HCT116 (cell line): ENCODE data around the gene PFKFB2. TPM values are rescaled to one million over a fixed set of nuclear protein-coding genes. Genes with fewer than 3 reads are reported as not detected.

Source experiments
- ATAC-seq: fragments of 200-7000 bp; cut with Tn5 transposase; 2 replicates; pipeline ENCODE4 v1.9.1; 2020; ENCODE audit warnings: mild to moderate bottlenecking, moderate library complexity
- BruUV-seq: library from RNA; stranded (reverse); fragments of 400-500 nt; replicated peaks from 2 replicates; lab custom pipeline; 2021; lab: Mats Ljungman, UMichigan
- CTCF ChIA-PET: fragments of 300-600 bp; sonication (Branson Sonifier 250); formaldehyde crosslinking; loops from one replicate; lab custom pipeline; 2021; ENCODE audit warnings: antibody characterized with exemption; lab: Charles Lee
- POLR2A ChIA-PET: fragments of 300-600, 350-600 bp; sonication (Branson Sonifier 250); formaldehyde crosslinking; loops from one replicate; lab custom pipeline; 2021; ENCODE audit warnings: antibody characterized with exemption; lab: Charles Lee
- RAD21 ChIA-PET, 2 experiments: fragments of 300-600 bp; sonication (Branson Sonifier 250); formaldehyde crosslinking; loops; one replicate each; lab custom pipeline; 2023; ENCODE audit warnings: low total read pairs in 2 of 2; ENCODE audit not compliant: uncharacterized antibody in 2 of 2, unreplicated experiment in 2 of 2, low non-redundant PET in 1 of 2; lab: Charles Lee
- DNase-seq: peaks from one replicate; pipeline ENCODE4 v3.0.0-alpha.2; 2010; ENCODE audit warnings: low read depth, low spot score
- H2AFZ ChIP-seq: fragments of 200-600 bp; shearing (Covaris generic), sonication (generic); 2 replicates; pipeline ENCODE4 v1.6.1; 2017; ENCODE audit warnings: low read depth, mixed run types, mixed read lengths, antibody characterized with exemption, low read length; ENCODE audit not compliant: poor library complexity, severe bottlenecking
- H3K27ac ChIP-seq: 2 replicates; pipeline ENCODE4 v1.5.1; 2012; ENCODE audit warnings: low read depth, low read length
- H3K27me3 ChIP-seq: fragments of 200-600 bp; sonication (generic); 2 replicates; pipeline ENCODE4 v1.6.1; 2016; ENCODE audit warnings: mixed run types, low read length, mixed read lengths; ENCODE audit not compliant: insufficient read depth
- H3K36me3 ChIP-seq, 2 experiments: fragments of 200-500 bp in 1 of 2; fragments of 200-600 bp in 1 of 2; sonication (Bioruptor generic) in 1 of 2; sonication (generic) in 1 of 2; 2 replicates each; pipeline versions ENCODE4 v1.5.1 to v1.6.1; 2014 to 2016; ENCODE audit warnings: low read length in 2 of 2, inconsistent platforms in 1 of 2, mixed read lengths in 1 of 2, mixed run types in 1 of 2; ENCODE audit not compliant: insufficient read depth in 2 of 2, control insufficient read depth in 1 of 2
- H3K4me1 ChIP-seq, 2 experiments: fragments of 200-600 bp in 1 of 2; sonication (generic) in 1 of 2; 2 replicates each; pipeline versions ENCODE4 v1.5.1 to v1.6.1; 2012 to 2017; ENCODE audit warnings: low read length in 2 of 2, inconsistent platforms in 1 of 2, mild to moderate bottlenecking in 1 of 2, mixed read lengths in 1 of 2, mixed run types in 1 of 2, moderate library complexity in 1 of 2; ENCODE audit not compliant: insufficient read depth in 2 of 2, control insufficient read depth in 1 of 2
- H3K4me2 ChIP-seq: fragments of 200-600 bp; sonication (generic); 2 replicates; pipeline ENCODE4 v1.6.1; 2017; ENCODE audit warnings: mixed run types, low read length, mixed read lengths
- H3K4me3 ChIP-seq, 2 experiments: fragments of 200-600 bp in 1 of 2; sonication (generic) in 1 of 2; replicated peaks in 1 of 2; 2 replicates each; pipeline ENCODE4 v1.5.1; 2011 to 2016; ENCODE audit warnings: low read length in 2 of 2, control low read depth in 1 of 2, low read depth in 1 of 2, mild to moderate bottlenecking in 1 of 2, mixed read lengths in 1 of 2, mixed run types in 1 of 2
- H3K79me2 ChIP-seq: fragments of 200-600 bp; sonication (generic); 2 replicates; pipeline ENCODE4 v1.6.1; 2017; ENCODE audit warnings: mild to moderate bottlenecking, mixed run types, low read length, moderate library complexity, mixed read lengths; ENCODE audit not compliant: insufficient read depth
- H3K9ac ChIP-seq: fragments of 200-600 bp; sonication (generic); 2 replicates; pipeline ENCODE4 v1.6.1; 2016; ENCODE audit warnings: low read length, mixed read lengths
- H3K9me2 ChIP-seq: fragments of 200-600 bp; sonication (generic), shearing (Covaris generic); 2 replicates; pipeline ENCODE4 v1.6.1; 2017; ENCODE audit warnings: mixed run types, mild to moderate bottlenecking, moderate library complexity; ENCODE audit not compliant: insufficient read depth
- H3K9me3 ChIP-seq, 2 experiments: fragments of 200-500 bp in 1 of 2; fragments of 200-600 bp in 1 of 2; sonication (Bioruptor generic) in 1 of 2; sonication (generic) in 1 of 2; 2 replicates each; pipeline ENCODE4 v1.6.1; 2014 to 2017; ENCODE audit warnings: low read length in 2 of 2, mixed read lengths in 2 of 2, inconsistent platforms in 1 of 2, low read depth in 1 of 2, mild to moderate bottlenecking in 1 of 2, mixed run types in 1 of 2, moderate library complexity in 1 of 2; ENCODE audit not compliant: control insufficient read depth in 1 of 2, insufficient read depth in 1 of 2
- H4K20me1 ChIP-seq: fragments of 200-600 bp; sonication (generic), shearing (Covaris generic); 2 replicates; pipeline ENCODE4 v1.6.1; 2017; ENCODE audit warnings: mixed run types, mild to moderate bottlenecking, moderate library complexity; ENCODE audit not compliant: insufficient read depth
- CBX3 ChIP-seq: IDR thresholded peaks from 2 replicates; pipeline ENCODE4 v1.6.1; 2012; ENCODE audit warnings: low read depth
- EGR1 ChIP-seq: IDR thresholded peaks from 2 replicates; pipeline ENCODE4 v1.6.1; 2012; ENCODE audit warnings: low read depth
- ELF1 ChIP-seq: IDR thresholded peaks from 2 replicates; pipeline ENCODE4 v1.6.1; 2012; ENCODE audit warnings: low read depth, borderline replicate concordance
- EZH2phosphoT487 ChIP-seq: fragments of 200-600 bp; IDR thresholded peaks from 2 replicates; pipeline ENCODE4 v1.6.1; 2018; ENCODE audit warnings: antibody characterized with exemption, borderline replicate concordance
- JUND ChIP-seq: IDR thresholded peaks from 2 replicates; pipeline ENCODE4 v1.6.1; 2012
- POLR2AphosphoS5 ChIP-seq: IDR thresholded peaks from 2 replicates; pipeline ENCODE4 v1.6.1; 2011; ENCODE audit warnings: mild to moderate bottlenecking, low read depth, low read length, moderate library complexity
- SP1 ChIP-seq: IDR thresholded peaks from 2 replicates; pipeline ENCODE4 v1.6.1; 2012; ENCODE audit warnings: low read depth
- TCF7L2 ChIP-seq: IDR thresholded peaks from 2 replicates; pipeline ENCODE4 v1.7.0; 2011; ENCODE audit warnings: borderline replicate concordance, inconsistent platforms; ENCODE audit not compliant: insufficient read depth, insufficient read length; ENCODE audit errors: extremely low read depth
- intact Hi-C: fragments of 100-400 bp; cut with micrococcal nuclease; formaldehyde crosslinking; loops from 2 replicates; pipeline ENCODE4 v1.10.0; 2022
- total RNA-seq: library from RNA; stranded (reverse); gene quantifications from one replicate; pipeline ENCODE4 v1.2.1, GENCODE V29; 2021; ENCODE audit not compliant: unreplicated experiment
- TF ChIP-seq, protein P1 (sequence below): IDR thresholded peaks from 2 replicates; pipeline ENCODE4 v1.6.1; 2012
- TF ChIP-seq, protein P2 (sequence below): IDR thresholded peaks from 2 replicates; pipeline ENCODE4 v1.6.1; 2012; ENCODE audit warnings: low read depth
- TF ChIP-seq, protein P3 (sequence below): IDR thresholded peaks from 2 replicates; pipeline ENCODE4 v1.6.1; 2011; ENCODE audit warnings: mild to moderate bottlenecking, low read length, moderate library complexity; ENCODE audit not compliant: insufficient replicate concordance; ENCODE audit errors: extremely low read depth

Gene PFKFB2
- total RNA-seq, 1 experiment from 2014 or later = 13.9 TPM

DNA sequence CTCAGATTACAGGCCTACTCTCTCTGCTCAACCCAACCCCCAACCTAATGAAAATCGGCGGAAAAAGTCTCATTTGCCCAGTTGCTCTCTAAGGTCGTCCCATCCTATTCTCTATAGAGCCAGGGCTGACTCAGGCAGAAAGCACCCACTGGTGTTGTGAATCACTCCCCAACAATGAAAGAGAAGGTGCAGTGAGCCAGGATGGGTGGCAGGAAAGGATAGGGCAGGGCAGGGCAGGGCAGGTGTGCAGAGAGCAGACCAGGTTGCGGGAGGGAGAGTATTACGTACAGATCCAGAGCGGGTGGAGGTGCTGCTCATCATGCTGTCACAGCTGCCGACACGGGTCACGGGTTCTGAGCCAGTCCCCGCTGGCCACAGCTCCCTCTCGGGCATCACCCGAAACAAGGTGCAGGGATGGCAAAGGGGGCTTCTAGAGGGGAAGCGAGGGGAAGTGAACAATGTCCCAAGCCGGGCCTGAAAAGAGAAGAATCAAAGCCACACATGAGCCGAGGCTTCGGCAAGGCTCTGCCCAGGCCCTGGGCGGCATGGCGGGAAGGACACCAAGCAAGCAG lies 25.8 kb upstream of the PFKFB2 start (continued):
- no peak for TF ChIP-seq EGR1
- TF ChIP-seq JUND = peak; percentile 97
- peak; percentile 97 for TF ChIP-seq SP1
- TF ChIP-seq EZH2phosphoT487 = no peak
- TF ChIP-seq, protein P1, sequence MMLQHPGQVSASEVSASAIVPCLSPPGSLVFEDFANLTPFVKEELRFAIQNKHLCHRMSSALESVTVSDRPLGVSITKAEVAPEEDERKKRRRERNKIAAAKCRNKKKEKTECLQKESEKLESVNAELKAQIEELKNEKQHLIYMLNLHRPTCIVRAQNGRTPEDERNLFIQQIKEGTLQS = no peak
- no peak for TF ChIP-seq TCF7L2
- TF ChIP-seq, protein P2, sequence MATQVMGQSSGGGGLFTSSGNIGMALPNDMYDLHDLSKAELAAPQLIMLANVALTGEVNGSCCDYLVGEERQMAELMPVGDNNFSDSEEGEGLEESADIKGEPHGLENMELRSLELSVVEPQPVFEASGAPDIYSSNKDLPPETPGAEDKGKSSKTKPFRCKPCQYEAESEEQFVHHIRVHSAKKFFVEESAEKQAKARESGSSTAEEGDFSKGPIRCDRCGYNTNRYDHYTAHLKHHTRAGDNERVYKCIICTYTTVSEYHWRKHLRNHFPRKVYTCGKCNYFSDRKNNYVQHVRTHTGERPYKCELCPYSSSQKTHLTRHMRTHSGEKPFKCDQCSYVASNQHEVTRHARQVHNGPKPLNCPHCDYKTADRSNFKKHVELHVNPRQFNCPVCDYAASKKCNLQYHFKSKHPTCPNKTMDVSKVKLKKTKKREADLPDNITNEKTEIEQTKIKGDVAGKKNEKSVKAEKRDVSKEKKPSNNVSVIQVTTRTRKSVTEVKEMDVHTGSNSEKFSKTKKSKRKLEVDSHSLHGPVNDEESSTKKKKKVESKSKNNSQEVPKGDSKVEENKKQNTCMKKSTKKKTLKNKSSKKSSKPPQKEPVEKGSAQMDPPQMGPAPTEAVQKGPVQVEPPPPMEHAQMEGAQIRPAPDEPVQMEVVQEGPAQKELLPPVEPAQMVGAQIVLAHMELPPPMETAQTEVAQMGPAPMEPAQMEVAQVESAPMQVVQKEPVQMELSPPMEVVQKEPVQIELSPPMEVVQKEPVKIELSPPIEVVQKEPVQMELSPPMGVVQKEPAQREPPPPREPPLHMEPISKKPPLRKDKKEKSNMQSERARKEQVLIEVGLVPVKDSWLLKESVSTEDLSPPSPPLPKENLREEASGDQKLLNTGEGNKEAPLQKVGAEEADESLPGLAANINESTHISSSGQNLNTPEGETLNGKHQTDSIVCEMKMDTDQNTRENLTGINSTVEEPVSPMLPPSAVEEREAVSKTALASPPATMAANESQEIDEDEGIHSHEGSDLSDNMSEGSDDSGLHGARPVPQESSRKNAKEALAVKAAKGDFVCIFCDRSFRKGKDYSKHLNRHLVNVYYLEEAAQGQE = no peak
- TF ChIP-seq POLR2AphosphoS5 = peak; percentile 54; the same call in 1 of the 2 replicates

DNA sequence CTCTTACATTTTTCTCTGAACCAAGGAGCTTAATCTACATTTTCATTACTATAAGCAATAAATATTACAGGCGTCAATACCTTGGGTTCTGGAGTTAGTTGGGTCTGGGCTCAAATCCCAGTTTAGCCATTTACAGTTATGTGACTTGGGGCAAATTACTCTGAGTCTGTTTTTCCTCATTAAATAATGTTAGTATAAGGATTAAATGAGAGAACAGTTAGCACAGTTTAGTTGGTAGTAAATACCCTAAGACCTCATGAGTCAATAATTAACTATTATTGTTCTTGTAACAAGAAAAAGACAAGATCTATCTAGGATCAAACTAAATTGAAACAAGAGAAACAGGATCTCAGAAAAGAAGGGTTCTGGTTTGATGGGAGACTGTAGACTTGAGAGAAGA lies 25.2 kb upstream of the PFKFB2 start:
- no peak for TF ChIP-seq CBX3
- TF ChIP-seq ELF1 = no peak
- TF ChIP-seq, protein P3, sequence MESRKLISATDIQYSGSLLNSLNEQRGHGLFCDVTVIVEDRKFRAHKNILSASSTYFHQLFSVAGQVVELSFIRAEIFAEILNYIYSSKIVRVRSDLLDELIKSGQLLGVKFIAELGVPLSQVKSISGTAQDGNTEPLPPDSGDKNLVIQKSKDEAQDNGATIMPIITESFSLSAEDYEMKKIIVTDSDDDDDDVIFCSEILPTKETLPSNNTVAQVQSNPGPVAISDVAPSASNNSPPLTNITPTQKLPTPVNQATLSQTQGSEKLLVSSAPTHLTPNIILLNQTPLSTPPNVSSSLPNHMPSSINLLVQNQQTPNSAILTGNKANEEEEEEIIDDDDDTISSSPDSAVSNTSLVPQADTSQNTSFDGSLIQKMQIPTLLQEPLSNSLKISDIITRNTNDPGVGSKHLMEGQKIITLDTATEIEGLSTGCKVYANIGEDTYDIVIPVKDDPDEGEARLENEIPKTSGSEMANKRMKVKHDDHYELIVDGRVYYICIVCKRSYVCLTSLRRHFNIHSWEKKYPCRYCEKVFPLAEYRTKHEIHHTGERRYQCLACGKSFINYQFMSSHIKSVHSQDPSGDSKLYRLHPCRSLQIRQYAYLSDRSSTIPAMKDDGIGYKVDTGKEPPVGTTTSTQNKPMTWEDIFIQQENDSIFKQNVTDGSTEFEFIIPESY = no peak
- Histone ChIP-seq H3K9ac (peak overlapping the region; percentile 65), H3K9me3 (no peaks in the 10 kb centered on the region), H4K20me1 (no peaks in the 10 kb centered on the region), H3K79me2 (peaks cover 3% of the 10 kb centered on the region; the same call in 1 of the 2 replicates), H3K9me2 (no peaks in the 10 kb centered on the region), H3K4me3 (peak overlapping the region in 1 of 2 experiments; percentile 34; a peak in 3 of 4 replicates), H3K4me2 (peak overlapping the region; percentile 68), H3K27me3 (no peaks in the 10 kb centered on the region), H2AFZ (no peak overlapping the region), H3K4me1 (peaks cover 45 to 97% of the 10 kb centered on the region in 2 experiments), H3K36me3 (no peaks in the 10 kb centered on the region; a peak in 1 of 4 replicates), H3K27ac (peak overlapping the region; percentile 23; the same call in 1 of the 2 replicates)
- POLR2A ChIA-PET = no interaction called here
- ATAC-seq (no peak), DNase-seq (no peak)
- BruUV-seq = no TSS peak
- intact Hi-C loops = no loop called here
- RAD21 ChIA-PET = no interaction called here
- CTCF ChIA-PET = no interaction called here
